CD4-positive, alpha-beta T cell treated with Interleukin-1 beta for 1 hour (primary cell): ENCODE measurements around the gene CCDC138.

Source experiments
- DNase-seq, 2 donors: peaks; one replicate each; pipeline ENCODE4 v3.0.0-alpha.2; 2020 to 2022

The CCDC138 gene

DNA sequence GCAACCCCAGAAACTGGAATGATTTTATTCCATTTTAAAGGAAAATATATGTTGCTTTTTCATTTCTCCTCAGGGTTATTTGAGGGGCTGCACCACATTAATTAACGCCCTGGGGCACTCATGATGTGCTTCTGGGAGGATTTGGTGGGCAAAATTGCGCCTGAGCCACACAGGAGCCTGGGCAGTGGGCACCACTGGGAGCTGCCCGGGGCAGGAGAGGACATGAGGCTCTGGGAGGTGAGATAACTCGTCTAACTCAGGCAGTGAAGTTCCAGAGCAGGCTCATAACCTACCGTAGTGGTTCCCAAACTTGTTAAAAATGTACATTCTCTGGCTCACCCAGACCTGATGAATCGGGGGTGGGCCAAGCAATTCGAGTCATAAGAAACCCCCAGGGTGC, 134.1 kb downstream of the CCDC138 start:
- no peak for DNase-seq

DNA sequence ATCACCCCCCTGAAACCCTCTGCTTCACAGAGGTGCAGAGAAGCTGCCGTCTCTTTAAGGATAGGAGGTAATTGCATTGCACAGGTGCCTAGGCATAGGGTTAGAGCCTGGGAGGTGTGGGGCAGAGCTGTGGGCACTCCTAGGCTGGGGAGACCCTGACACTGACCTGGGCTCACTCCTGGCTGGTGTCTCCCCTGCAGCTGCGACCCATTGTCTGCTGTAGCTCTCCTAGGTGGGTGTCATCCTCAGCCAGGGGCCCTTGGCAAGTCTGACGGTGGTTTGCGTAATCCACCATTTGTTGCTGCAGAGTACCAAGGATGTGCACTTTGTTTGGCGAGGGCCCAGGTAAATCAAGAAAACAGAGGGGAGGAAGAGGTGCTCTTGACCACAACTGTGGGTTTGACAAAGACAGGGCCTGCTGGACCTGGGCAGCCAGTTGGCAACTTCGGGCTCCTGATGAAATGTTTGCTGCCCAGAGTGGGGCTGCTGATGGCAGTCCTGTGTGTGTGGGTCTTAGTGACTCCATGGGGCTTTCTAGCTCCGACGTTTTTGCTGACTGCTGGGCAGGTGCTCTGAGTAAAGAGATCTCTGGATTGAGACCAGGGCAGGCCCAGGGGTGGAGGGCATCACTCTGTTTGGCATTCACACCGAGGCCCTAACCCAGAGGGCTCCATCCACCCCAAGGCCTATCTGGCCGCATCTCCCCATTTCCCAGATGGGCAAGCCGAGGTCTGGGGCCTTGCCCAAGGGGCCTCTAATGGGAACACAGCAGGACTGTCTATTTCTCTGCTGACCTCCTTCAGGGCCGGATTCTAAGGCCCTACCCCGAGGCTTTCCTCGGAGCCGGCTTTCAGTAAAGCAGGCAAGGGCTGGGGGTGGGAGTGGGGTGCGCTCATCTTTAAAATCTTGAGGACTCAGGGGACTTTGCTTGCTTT, 134.8 kb downstream of the CCDC138 start:
- no peak for DNase-seq

DNA sequence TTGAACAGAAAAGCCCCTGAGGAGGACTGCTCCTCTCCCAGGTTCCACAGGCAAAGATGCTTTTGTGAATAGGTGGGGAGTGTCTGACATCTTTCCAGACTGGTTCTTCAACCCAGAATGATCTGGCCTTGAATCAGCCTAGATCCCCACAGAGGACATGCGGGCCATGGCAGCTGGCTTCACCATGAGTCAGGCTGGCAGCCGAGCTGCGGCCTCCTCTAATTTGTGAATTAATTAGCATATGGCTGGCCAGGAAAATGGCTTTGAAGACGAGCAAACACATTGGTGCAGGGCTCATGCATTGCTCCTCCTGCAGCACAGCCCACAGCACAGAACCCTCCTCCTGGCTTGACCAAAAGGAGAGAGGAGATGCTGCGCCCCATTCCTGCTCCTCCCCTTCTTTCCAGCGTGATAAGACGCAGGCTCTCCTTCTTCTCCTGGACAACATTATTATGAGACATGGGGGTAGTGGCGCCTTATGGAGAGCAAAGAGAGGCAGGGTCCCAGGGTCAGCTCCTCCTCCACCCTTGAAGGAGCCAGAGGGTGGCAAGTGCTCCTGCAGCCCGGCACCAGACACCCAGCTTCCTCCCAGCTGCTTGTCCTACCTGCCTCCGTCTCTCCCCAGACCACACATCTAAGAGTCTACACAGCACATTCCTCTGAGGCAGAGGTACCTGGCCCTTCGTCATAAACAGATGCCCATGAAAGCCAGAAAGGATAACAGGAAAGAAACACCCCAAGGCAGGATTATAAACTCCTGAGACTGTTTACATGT, 135.8 kb downstream of the CCDC138 start:
- no peak for DNase-seq

DNA sequence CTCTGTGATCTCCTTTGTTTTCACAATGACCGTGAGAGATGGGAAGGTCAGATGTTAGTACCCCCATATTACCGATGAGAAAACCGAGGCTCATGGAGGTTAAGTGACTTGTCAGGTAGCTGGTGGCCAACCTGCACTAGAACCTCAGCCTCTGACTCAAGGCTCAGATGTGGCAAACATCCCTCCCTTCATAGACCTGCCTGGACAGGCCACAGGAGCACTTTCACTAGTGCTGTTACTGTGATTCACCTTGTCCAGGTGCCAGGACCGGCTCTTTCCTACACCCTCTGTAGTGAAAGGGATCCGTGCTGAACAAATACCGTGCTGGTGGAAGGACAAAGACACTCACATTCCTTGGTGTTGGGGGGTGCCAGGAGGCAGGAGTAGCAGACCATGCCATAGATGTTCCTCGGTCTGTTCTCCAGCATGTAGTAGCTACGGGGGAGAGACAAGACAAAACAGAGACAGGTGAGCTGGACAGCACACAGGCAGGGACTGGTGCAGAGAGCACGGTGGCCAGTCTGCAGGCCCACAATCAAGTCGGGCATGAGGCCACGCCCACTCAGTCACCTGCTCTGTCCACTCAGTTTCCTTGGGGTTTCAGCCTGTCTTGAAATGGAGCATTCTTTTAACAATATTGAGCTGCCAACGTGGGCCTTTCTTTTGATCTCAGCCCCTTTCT, 136.6 kb downstream of the CCDC138 start:
- no peak for DNase-seq

DNA sequence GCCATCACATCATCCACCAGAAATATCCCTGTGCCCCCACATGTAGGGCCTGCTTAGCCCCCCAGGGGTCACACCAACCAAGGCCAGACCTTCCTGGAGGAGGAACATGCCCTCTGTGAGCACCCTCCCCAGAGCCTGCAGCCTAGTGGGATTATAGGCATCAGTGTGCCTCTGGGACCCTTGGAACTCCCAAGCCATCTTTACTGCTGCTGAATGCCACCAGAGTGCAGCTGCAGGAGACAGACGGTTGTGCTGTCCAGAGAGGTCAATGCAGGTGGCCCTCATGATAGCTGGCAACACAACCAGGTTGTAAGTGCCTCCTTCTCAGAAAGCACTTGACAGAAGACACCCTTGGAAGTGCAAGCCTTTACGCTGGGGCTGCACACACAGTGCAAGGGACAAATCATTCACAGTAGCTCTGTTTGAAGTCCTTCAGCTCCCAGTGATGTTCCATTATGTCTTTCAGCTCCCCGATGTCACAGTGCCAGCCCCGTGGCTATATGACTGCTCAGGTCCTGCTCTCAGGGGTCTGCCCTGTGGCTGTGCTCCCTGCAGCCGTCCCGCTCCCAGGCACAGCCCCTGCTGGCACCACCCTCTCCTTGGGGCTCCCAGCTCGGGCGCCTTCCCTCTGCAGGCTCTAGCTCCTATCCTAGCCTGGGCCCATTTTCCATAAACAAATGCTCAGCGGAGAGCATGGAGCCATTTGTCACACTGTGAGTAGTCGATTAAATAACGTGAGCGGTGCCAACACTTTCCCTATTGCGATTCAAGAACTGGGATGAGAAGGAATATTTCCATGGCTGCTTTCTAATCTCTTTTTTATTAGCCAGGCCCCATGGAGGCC, 137.4 kb downstream of the CCDC138 start:
- no peak for DNase-seq

DNA sequence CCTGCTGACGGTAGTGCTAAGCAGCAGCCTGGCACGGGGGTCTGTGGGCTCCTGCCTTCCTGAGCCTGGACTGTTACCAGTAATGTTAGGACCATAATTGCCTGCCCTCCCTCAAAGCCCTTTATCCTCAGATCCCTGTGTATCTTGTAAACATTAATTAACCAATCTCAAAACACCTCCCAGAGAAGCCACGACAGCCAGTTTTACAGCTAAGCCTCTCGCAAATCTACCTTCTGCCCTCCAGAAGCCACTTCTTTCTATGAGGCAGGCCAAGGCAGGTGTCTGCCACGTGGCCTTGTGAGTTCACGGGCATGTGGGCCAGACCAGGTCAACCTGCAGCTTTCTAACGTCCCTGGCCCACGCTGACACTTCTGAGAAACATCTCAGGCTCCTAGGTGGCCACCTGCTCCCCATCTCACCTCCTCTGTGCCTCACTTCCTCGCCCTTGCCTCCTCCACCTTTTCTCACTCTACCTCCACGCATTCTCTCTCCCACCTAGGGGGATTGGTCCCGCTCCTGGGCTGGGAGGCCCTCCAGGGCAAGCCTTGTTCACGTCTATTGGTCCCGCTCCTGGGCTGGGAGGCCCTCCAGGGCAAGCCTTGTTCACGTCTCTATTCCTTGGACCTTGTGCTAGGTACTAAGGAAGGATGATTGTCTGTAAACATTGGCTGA, 138.1 kb downstream of the CCDC138 start:
- DNase-seq, result no peak

DNA sequence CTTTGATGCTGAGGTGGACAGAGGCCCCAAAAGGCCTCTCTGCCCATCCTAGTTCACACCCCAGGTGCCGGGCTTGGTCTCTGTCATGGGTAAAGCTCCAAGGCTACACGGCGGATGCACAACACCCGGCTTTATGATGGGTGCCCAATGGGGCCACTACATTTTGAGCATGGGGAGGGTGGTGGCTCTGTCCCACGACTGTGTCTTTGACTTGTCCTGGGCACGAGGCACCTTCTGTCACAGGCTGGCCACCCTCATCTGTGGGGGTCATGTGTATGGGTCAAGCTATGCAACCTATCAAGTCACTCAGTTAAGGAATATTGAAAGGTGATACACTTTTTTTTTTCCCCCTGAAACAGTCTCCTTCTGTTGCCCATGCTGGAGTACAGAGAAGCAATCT, 138.7 kb downstream of the CCDC138 start:
- no peak for DNase-seq

DNA sequence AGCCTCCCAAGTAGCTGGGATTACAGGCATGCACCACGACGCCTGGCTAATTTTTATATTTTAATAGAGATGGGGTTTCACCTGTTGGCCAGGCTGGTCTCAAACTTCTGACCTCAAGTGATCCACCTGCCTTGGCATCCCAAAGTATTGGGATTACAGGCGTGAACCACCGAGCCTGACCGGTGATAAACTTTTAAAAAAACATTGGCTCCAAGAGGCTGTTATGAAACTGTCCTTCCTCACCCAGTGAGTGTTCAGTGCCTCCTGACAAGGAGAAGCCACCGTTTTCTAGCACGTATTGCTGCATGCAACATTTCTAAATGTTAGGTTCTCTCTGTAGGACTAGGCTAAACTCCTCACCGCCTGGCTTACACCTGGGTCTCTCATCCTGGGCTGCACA, 139.2 kb downstream of the CCDC138 start:
- DNase-seq, result no peak
